ENCODE measurements around the gene NCOA6.

NCOA6 gene

GRCh38 chr20:34825530-34826362 lies at the start of gene NCOA6:
NCOA6 (minus strand) TSS chr20:34825651; CDS start chr20:34782355, 43,296 bp downstream.
- peak; percentile 82 for DNase-seq (ENCODE audit: low spot score)

DNA sequence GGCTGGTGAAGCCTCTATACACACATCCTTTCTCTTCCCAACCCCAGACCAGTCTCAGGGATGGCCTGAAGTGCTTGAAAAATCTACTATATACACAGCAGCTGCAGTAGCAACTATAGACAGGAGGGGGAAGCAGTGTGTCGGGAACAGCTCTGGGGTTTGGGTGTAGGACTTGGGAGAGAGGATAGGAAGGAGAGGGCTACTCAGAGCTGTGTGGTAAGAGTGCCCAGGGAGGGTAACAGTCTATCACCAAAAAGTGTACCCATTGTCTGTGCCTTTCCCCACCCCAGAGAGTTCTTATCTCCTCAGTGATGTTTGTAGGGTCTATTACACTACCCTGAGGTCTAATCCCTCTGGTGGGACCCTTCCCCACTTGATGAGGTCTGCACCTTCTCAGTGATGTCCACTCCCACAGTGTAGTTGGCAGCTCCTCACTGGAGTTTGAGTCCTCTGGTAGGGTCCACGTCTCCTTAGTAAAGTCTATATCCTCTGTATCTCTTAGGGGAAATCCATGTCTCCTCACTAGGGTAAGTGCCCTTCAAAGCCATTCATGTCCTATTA lies 48.7 kb upstream of the NCOA6 start:
- DNase-seq (ENCODE audit: low spot score), result peak; percentile 94

- DNase-seq (ENCODE audit: low spot score), result no peak
These were observed 48.2 kb upstream of the NCOA6 start for GRCh38 chr20:34873583-34874093.

DNA sequence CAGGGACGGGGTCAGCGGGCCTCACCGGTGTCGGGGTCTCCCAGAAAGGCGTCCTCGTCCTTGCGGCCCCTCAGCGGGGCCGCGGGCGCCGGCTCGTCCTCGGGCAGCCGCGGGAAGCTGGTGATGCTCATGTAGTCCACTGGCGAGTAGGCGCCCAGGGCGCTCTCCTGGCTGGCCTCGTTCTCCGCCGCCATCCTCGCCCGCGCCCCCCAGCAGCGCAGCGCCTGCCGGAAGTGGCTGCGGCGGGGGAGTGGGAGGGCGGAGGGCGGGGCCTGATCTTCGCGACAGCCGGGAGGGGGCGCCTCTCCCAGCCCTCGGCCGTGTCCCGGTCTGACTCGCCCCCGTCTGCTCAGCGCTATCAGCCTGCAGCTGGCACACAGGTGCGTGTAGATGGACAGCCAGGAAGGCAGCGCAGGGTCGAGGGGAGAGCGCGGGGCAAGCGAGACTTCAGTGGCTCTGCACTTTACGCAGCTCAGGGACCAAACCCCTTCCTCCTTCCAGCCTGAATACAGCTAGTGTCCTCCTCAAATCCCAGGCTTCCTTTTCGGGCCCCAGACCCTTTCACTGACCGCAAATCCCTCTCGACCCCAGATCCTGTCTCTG lies 47.3 kb upstream of the NCOA6 start, which contains the start of gene GGT7:
GGT7 (minus strand) TSS at position 235 of the 603 bp plus-strand sequence; CDS start at position 194, 41 bp downstream.
- peak; percentile 95 for DNase-seq (ENCODE audit: low spot score)

- no peak for DNase-seq (ENCODE audit: low spot score)
These were observed 46.6 kb upstream of the NCOA6 start for GRCh38 chr20:34871966-34872621.

DNA sequence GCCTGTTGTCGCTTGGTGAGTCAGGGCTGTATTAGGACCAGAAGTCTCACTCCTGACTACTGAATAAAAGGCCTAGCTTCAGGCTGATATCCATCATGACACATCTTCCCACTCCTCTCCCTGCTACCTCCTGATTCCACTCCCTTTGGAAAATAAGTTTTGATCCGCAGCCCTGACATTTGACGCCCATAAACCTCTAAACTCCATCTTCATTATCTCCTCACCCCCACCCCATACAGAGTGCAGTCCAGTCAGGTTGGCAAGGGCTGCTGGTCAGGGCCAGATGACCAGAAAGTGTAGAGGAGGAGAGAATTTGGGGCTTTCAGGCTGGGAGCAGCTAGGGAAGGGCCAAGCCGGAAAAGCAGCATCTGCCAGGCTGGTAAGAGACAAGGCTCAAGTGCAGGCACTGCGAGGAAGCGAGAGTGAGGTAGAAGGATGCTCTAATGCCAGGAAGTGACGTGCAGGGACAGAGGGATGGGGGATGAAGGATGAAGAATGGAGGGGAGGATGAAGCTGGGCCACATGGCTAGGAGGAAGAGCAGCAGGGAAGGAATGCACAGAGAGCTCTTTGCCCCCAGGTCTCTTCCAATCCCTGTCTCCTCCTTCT lies 46.0 kb upstream of the NCOA6 start:
- no peak for DNase-seq (ENCODE audit: low spot score)

DNA sequence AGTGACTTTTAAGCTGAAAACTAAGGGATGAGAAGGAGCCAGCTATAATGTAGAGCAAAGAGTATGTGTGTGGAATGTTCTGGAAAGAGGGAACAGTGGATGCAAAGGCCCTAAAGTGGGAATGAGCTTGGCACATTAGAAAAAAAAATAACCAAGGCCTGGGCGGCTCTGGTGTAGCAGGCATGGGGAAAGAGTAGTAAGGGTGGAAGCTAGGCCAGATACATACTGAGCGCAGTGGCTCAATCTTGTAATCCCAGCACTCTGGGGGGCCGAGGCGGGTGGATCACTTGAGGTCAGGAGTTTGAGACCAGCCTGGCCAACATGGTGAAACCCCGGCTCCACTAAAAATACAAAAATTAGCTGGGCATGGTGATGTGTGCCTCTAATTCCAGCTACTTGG lies 38.8 kb upstream of the NCOA6 start:
- no peak for DNase-seq (ENCODE audit: low spot score)

- no peak for DNase-seq (ENCODE audit: low spot score)
These were observed 38.0 kb upstream of the NCOA6 start for GRCh38 chr20:34863421-34863965.

DNA sequence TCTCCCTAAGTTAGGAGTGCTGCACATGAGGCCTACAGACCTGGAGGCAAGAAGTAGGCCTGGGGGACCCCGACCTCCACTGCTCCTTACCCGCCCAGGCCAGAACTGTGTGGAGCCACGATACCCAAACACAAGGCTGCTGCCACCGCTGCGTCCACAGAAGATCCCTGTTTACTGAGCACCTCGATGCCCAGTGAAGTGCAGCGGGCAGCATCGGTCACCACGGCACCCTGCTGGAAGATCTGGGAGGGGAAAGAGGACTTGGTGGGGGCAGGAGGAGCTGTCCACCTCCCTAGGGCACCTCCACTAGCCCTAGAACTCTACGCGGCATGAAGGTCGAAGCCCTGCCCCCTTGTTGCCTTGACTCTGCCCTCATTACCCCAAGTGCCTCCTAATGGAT lies 37.3 kb upstream of the NCOA6 start:
- DNase-seq (ENCODE audit: low spot score), result no peak

GRCh38 chr20:34861386-34862084 lies 36.1 kb upstream of the NCOA6 start:
- DNase-seq (ENCODE audit: low spot score), result no peak

GRCh38 chr20:34859826-34860545 lies 34.5 kb upstream of the NCOA6 start:
- DNase-seq (ENCODE audit: low spot score), result no peak

- DNase-seq (ENCODE audit: low spot score), result no peak
These were observed 33.9 kb upstream of the NCOA6 start for GRCh38 chr20:34859367-34859766.

DNA sequence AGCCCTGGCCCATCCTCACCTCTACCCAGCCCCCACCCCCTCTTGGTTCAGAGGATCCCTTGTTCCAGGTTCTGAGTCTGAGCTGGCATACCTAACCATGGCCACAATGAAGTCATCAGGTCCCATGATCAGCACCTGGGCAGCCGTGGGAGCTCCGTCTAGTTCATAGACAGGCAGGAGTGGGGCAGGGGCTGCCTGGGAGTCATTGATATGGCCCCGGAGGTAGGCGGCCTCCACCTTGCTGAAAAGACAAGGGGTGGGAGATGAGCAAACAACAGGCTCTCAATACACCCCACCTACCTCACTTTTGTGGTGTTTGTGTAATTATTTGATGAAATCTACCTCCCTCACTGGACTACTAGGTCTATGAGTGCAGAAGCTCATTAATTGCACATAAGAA lies 26.8 kb upstream of the NCOA6 start:
- no peak for DNase-seq (ENCODE audit: low spot score)

DNA sequence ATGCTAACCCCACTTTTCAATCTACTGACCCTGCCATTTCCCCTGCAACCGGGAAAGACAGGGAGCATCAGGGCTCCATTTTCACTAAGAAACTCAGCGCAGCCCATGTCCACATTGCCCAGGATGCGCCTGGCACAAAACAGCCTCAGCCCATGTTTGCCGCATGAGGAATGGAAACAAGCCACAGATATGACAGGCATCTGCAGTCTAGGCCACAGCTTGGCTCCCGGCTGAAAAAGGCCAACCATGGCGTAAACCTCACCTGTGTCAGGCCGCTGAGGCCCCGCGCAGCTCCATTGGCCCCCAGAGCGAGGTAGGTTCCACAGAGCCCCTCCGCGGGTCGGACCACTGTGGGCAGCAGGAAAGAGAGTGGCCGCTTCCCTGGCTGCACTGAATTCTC lies 25.5 kb upstream of the NCOA6 start:
- DNase-seq (ENCODE audit: low spot score), result no peak

DNA sequence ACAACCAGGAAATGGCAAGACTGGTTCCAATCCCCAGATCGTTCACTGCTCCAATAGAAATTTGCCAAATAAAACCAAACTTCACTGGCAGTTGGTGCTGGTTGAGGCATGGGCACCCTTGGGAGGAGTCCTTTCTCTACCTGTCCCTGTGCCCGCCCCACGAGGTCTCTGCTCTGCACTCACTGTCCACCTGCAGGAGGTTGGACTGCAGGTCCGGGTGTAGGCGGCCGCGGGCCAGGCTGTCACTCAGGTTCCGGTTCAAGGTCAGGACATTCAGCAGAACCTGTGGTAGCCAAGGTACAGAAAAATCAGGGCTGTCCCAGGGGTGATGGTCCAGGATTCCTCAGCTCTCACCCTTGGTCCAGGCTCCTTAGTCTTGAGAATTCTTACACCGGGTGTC lies 24.3 kb upstream of the NCOA6 start:
- DNase-seq (ENCODE audit: low spot score), result no peak

DNA sequence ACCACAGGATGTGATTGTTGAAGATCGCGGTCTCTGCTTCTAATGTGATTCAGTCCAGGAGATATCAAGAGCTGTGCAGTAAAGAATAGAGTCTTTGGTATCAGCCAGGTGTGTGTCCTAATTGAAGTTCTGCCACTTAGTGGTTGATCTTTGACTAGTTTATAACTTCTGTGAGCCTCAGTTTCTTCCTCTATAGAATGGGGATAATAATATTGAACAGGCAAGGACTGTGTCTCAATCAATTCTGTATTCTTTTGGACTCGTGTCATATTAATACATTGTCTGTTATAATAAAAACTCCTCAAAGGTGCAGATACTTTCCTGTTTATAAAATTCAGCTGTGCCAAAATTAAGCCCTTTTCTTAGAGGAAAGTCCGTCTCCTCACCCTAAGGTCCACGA lies 23.1 kb upstream of the NCOA6 start:
- no peak for DNase-seq (ENCODE audit: low spot score)

DNA sequence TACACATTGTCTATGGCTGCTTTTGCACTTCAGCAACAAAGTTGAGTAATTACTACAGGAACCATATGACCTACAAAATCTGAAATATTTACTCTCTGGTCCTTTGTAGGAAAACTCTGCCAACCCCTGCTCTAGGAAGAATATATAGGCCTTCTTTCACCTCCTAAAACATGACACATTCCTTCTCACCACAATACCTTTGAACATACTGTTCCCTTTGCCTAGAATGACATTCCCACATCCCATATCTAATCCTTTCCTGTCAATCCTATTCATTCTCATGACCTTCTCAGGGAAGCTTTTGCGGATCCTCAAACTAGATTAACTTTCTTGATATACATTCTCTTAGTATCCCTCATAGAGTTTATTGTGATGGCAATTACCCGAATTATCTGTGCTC lies 18.0 kb upstream of the NCOA6 start:
- no peak for DNase-seq (ENCODE audit: low spot score)

DNA sequence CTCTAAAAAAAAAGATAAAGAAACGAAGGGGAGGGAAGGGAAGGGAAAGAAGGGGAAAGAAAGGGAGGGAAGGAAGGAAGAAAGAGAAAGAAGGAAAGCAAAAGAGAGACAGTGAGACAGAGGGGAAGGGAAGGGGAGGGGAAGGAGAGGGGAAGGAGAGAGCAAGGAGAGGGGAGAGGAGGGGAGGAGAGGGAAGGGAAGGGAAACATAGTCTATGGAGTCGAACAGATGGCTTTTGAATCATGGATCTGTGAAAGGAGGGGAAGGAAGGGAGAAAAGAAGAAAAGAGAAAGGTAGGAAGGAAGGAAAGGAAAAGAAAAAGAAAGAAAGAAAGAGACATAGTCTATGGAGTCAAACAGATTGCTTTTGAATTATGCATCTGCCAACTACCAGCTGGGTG lies 16.7 kb upstream of the NCOA6 start:
- DNase-seq (ENCODE audit: low spot score), result no peak

GRCh38 chr20:34834459-34834893 lies 9.0 kb upstream of the NCOA6 start:
- DNase-seq (ENCODE audit: low spot score), result no peak

DNA sequence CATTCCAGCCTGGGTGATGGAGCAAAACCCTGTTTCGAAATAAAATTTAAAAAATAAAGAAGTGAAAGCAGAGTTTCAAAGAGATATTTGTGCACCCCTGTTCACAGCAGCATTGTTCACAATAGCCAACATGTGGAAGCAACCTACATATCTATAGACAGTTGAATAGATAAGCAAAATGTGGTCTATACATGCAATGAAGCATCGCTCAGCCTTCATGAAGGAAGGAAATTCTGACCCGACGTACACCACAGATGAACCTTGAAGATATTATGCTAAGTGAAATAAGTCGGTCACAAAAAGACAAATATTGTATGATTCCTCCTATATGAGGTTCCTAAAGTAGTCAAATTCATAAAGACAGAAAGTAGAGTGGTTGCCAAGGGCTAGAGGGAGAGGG lies 6.5 kb upstream of the NCOA6 start:
- no peak for DNase-seq (ENCODE audit: low spot score)

Measured in HuH-7.5 (cell line).